HL-60 (cell line): ENCODE results near the gene INSL3.

Experiments used
- DNase-seq, 2 experiments: peaks; one replicate each; pipeline ENCODE4 v3.0.0-alpha.2; 2010 to 2020; ENCODE audit warnings: low read depth in 1 of 2, low spot score in 1 of 2
- H3K27ac ChIP-seq: fragments of 250-450 bp; sonication (Bioruptor Pico); replicated peaks from 2 replicates; pipeline ENCODE4 v1.5.1; 2020; ENCODE audit warnings: mild to moderate bottlenecking, moderate library complexity
- H3K27me3 ChIP-seq: fragments of 250-450 bp; sonication (Bioruptor Pico); 2 replicates; pipeline ENCODE4 v1.5.1; 2021; ENCODE audit warnings: mild to moderate bottlenecking, moderate library complexity; ENCODE audit not compliant: insufficient read depth, poor library complexity, severe bottlenecking
- H3K4me3 ChIP-seq: replicated peaks from 2 replicates; pipeline ENCODE4 v1.5.1; 2011; ENCODE audit warnings: mild to moderate bottlenecking, control low read depth, low read length; ENCODE audit not compliant: insufficient read depth
- CTCF ChIP-seq: IDR thresholded peaks from one replicate; pipeline ENCODE4 v1.5.1; 2011; ENCODE audit warnings: low read length, control low read depth, inconsistent platforms; ENCODE audit not compliant: insufficient read depth
- GABPA ChIP-seq: IDR thresholded peaks from 2 replicates; pipeline ENCODE4 v1.6.1; 2012; ENCODE audit warnings: low read depth
- POLR2AphosphoS5 ChIP-seq: IDR thresholded peaks from 2 replicates; pipeline ENCODE4 v1.6.1; 2012; ENCODE audit warnings: low read depth
- REST ChIP-seq: IDR thresholded peaks from 2 replicates; pipeline ENCODE4 v1.6.1; 2012; ENCODE audit warnings: low read depth; ENCODE audit not compliant: insufficient replicate concordance
- SPI1 ChIP-seq: IDR thresholded peaks from 2 replicates; pipeline ENCODE4 v1.6.1; 2012; ENCODE audit warnings: low read depth, mild to moderate bottlenecking, borderline replicate concordance

INSL3 gene

GRCh38 chr19:17866312-17866963, 45.1 kb upstream of the INSL3 start:
- TF ChIP-seq POLR2AphosphoS5 (no peak), GABPA (no peak), CTCF (no peak)
- Histone ChIP-seq H3K27ac (no peak overlapping the region), H3K27me3 (peaks cover 3% of the 10 kb centered on the region), H3K4me3 (no peak overlapping the region)
- no peak for DNase-seq

- H3K4me3 ChIP-seq, result no peak overlapping the region
- no peak overlapping the region for H3K27ac ChIP-seq
- no peak for TF ChIP-seq SPI1
- TF ChIP-seq GABPA, result no peak
- peak; percentile 88 for TF ChIP-seq POLR2AphosphoS5
- no peak for DNase-seq
- no peaks in the 10 kb centered on the region for H3K27me3 ChIP-seq
Observed at GRCh38 chr19:17865364-17866311, 44.3 kb upstream of the INSL3 start.

GRCh38 chr19:17863520-17864182, 42.3 kb upstream of the INSL3 start:
- Histone ChIP-seq H3K4me3 (no peak overlapping the region), H3K27ac (no peak overlapping the region), H3K27me3 (no peaks in the 10 kb centered on the region)
- TF ChIP-seq POLR2AphosphoS5 (no peak), CTCF (no peak), SPI1 (no peak), GABPA (no peak), REST (no peak)
- no peak for DNase-seq

GRCh38 chr19:17862711-17863519, 41.6 kb upstream of the INSL3 start:
- no peak overlapping the region for H3K4me3 ChIP-seq

More at GRCh38 chr19:17862711-17863519, 41.6 kb upstream of the INSL3 start:
- TF ChIP-seq REST (no peak), CTCF (no peak), GABPA (no peak), SPI1 (no peak), POLR2AphosphoS5 (no peak; the same call in 1 of the 2 replicates)
- DNase-seq, result no peak
- Histone ChIP-seq H3K27ac (no peak overlapping the region), H3K27me3 (no peaks in the 10 kb centered on the region)
